H1 (cell line): ENCODE data around the gene MRPS18C. TPM values are rescaled to one million over a fixed set of nuclear protein-coding genes. Genes with fewer than 3 reads are reported as not detected.

ENCODE experiments used
- CHD7 ChIP-seq: fragments of 300-600 bp; sonication (generic); IDR thresholded peaks from 2 replicates; pipeline ENCODE4 v1.7.1; 2012; ENCODE audit warnings: low read length, moderate library complexity, mild to moderate bottlenecking, inconsistent platforms; ENCODE audit not compliant: insufficient replicate concordance
- ZNF274 ChIP-seq: IDR thresholded peaks from 2 replicates; pipeline ENCODE4 v1.7.0; 2012; ENCODE audit warnings: low read length, borderline replicate concordance; ENCODE audit errors: extremely low read depth
- polyA plus RNA-seq, 7 experiments: library from polyadenylated mRNA; depleted of rRNA in 3 of 7; stranded (reverse) in 5 of 7; unstranded in 2 of 7; fragments of >200 nt in 5 of 7; fragments of 200-250 nt in 2 of 7; gene quantifications; 1 replicate in 5 of 7; 2 replicates in 1 of 7; 4 replicates in 1 of 7; pipeline versions ENCODE4 v1.2.1 to v1.2.3, GENCODE V29; 2011 to 2013; ENCODE audit warnings: missing spikeins in 2 of 7, mixed read lengths in 2 of 7
- total RNA-seq: library from RNA; stranded (reverse); fragmentation: NEBNext Ultra II Directional; extraction: Animal tissue kit (Norgen Biotek cat#: 25700); gene quantifications from 2 replicates; pipeline ENCODE4 v1.2.1, GENCODE V29; 2021

Gene MRPS18C
- total and polyA plus RNA-seq, 2 of the 8 experiments (the other 6 are each of a cell fraction or from before 2014, with no cell fraction given) = 22.6 to 50.3 TPM

GRCh38 chr4:83504996-83505395 is 49.1 kb downstream of the MRPS18C start (continued):
- TF ChIP-seq CHD7 = no peak
- TF ChIP-seq ZNF274 = no peak
- TF ChIP-seq, all 59 proteins: peak for 0
